Left lung (tissue), 10 donors: ENCODE data around the gene C22orf42. TPM values are rescaled to one million over a fixed set of nuclear protein-coding genes. Genes with fewer than 3 reads are reported as not detected.
"Not testable (repeated sequence)": the region's sequence is repeated elsewhere in the genome, so short reads cannot be mapped to it uniquely, and the experiment has no call there.

Source experiments
- ATAC-seq: fragments of 200-7000 bp; cut with Tn5 transposase; one replicate; pipeline ENCODE4 v1.9.1; 2020; ENCODE audit warnings: moderate library complexity
- DNase-seq, 4 donors: peaks; one replicate each; pipeline ENCODE4 v3.0.0-alpha.2; 2013 to 2020
- H3K27ac ChIP-seq, 2 donors: fragments of 200-600 bp; sonication (generic) in 1 of 2; one replicate each; pipeline versions ENCODE4 v1.5.0 to v1.8.0; 2020 to 2021
- H3K27me3 ChIP-seq, 2 donors: fragments of 200-600 bp; sonication (generic) in 1 of 2; one replicate each; pipeline versions ENCODE4 v1.5.0 to v1.8.0; 2020 to 2021
- H3K36me3 ChIP-seq, 2 donors: fragments of 200-600 bp; sonication (generic) in 1 of 2; one replicate each; pipeline versions ENCODE4 v1.5.0 to v1.8.0; 2020 to 2021
- H3K4me1 ChIP-seq, 2 donors: fragments of 200-600 bp; one replicate each; pipeline ENCODE4 v1.8.0; 2021
- H3K4me3 ChIP-seq, 2 donors: fragments of 200-600 bp; sonication (generic) in 1 of 2; one replicate each; pipeline versions ENCODE4 v1.5.0 to v1.8.0; 2020 to 2021; ENCODE audit warnings: mild to moderate bottlenecking in 1 of 2
- H3K9me3 ChIP-seq, 2 donors: fragments of 200-600 bp; sonication (generic) in 1 of 2; one replicate each; pipeline versions ENCODE4 v1.5.0 to v1.8.0; 2020 to 2021
- intact Hi-C, 2 donors: fragments of 100-400 bp; cut with DNase I; formaldehyde crosslinking; loops; one replicate each; pipeline versions ENCODE4 v1.11.2 to v1.14.2; 2022
- polyA plus RNA-seq, 6 donors: library from polyadenylated mRNA; unstranded; fragments of 120-200 nt; gene quantifications; one replicate each; pipeline ENCODE4 v1.2.1, GENCODE V29; 2013; ENCODE audit not compliant: insufficient read length in 6 of 6
- total RNA-seq, 2 donors: library from RNA; stranded (reverse); fragmentation: NEBNext Ultra II Directional; extraction: Animal tissue kit (Norgen Biotek cat#: 25700); gene quantifications; one replicate each; pipeline ENCODE4 v1.2.1, GENCODE V29; 2021
- TF ChIP-seq, protein P1 (sequence below), 2 donors: fragments of 200-600 bp; sonication (generic) in 1 of 2; IDR thresholded peaks; one replicate each; pipeline versions ENCODE4 v1.5.0 to v1.8.0; 2021; ENCODE audit warnings: antibody characterized with exemption in 2 of 2
- donor health status: DM: no; HTN: yes; CAD: no.
- donor health status: DM: no; HTN: no; CAD: no.

C22orf42 gene
- total and polyA plus RNA-seq, 8 donors = 0.35 TPM; not detected in 7

DNA sequence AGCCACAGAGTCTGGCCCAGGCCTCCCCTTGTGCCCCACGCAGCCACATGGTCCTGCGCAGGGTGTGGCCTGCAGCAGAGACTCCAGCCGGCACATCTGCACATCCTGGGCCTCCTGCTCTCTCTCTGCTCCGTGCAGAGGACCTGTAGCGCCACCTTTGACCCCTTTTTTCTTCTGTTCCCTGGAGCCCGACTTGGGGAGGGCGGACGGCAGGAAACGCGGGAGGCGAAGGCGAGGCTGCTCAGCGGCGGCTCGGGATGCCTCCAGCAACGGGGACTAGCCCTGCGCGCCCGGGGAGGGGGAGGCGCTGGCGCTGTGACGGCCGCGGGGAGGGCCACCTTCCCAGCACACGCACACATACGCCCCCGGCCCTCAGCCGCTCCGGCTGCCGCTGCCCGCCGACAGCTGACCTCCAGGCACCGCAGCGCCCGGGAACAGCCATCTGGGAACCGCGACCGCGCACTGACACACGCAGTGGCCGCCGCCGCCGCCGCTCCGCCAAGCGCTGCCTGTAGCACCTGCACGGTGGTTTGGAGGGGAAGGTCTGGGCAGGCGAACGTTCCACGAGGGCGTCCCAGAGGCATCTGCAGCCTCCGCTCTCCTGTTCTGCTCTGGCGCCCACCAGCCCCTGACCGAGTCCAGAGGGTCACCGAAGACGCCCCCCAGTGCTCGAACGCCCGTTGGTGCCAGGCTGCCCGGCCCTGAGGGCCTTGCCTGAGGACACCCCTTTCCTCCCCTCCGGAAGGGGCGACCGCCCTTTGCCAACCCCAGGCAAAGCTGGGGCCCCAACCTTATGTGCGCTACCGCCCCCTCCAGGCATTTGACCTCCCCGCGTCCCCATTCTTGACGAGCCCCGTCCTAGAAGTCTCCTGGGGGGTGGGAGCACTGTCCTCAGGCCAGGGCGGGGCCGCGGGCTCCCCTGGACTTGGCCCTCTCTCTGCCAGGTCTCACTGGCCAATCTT is 16.9 kb upstream of the C22orf42 start:
- ATAC-seq = no peak
- intact Hi-C loops = no loop called here

GRCh38 chr22:32175115-32175514 is 16.0 kb upstream of the C22orf42 start:
- peaks cover 0 to 3% of the 10 kb centered on the region in 2 donors for H3K4me1 ChIP-seq

More for the DNA sequence above, 16.9 kb upstream of the C22orf42 start:
- no peaks in the 10 kb centered on the region for H3K9me3 ChIP-seq
- H3K4me1 ChIP-seq = peaks cover 0 to 3% of the 10 kb centered on the region in 2 donors
- H3K4me3 ChIP-seq = no peak overlapping the region
- peaks cover 26 to 57% of the 10 kb centered on the region in 2 donors for H3K27me3 ChIP-seq
- TF ChIP-seq, protein P1, sequence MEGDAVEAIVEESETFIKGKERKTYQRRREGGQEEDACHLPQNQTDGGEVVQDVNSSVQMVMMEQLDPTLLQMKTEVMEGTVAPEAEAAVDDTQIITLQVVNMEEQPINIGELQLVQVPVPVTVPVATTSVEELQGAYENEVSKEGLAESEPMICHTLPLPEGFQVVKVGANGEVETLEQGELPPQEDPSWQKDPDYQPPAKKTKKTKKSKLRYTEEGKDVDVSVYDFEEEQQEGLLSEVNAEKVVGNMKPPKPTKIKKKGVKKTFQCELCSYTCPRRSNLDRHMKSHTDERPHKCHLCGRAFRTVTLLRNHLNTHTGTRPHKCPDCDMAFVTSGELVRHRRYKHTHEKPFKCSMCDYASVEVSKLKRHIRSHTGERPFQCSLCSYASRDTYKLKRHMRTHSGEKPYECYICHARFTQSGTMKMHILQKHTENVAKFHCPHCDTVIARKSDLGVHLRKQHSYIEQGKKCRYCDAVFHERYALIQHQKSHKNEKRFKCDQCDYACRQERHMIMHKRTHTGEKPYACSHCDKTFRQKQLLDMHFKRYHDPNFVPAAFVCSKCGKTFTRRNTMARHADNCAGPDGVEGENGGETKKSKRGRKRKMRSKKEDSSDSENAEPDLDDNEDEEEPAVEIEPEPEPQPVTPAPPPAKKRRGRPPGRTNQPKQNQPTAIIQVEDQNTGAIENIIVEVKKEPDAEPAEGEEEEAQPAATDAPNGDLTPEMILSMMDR (IDR thresholded peaks at IDR 0.05) = no peak
- H3K27ac ChIP-seq = no peak overlapping the region
- H3K36me3 ChIP-seq = no peaks in the 10 kb centered on the region
- DNase-seq = no peak

DNA sequence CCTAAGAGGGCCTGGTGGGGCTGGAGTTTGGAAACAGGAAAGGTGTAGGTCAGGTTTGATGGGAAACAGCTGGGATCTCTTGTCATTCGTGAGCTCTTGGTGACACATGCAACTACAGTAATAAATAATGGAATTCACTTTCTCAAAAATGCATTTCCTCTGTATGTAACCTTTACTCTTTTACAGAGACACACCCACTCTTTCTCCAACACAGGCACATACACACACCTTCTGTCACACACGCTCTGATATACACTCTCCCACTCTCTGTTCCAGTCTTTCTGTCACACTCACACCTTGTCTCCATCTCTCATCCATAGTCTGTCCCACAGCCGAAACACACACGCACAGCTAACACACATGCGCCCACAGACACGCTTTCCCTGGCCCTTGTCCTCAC is 6.6 kb upstream of the C22orf42 start:
- H3K9me3 ChIP-seq = no peaks in the 10 kb centered on the region
- no peaks in the 10 kb centered on the region for H3K4me1 ChIP-seq
- H3K27ac ChIP-seq = no peak overlapping the region
- DNase-seq = no peak
- no peaks in the 10 kb centered on the region for H3K36me3 ChIP-seq
- no peak overlapping the region for H3K4me3 ChIP-seq
- H3K27me3 ChIP-seq = no peaks in the 10 kb centered on the region
- TF ChIP-seq, protein P1 (IDR thresholded peaks at IDR 0.05) = no peak
- intact Hi-C loops = no loop called here
- no peak for ATAC-seq

More at GRCh38 chr22:32175115-32175514, 16.0 kb upstream of the C22orf42 start:
- ATAC-seq (no peak), DNase-seq (no peak)
- H3K36me3 ChIP-seq = no peaks in the 10 kb centered on the region
- intact Hi-C loops = no loop called here
- H3K9me3 ChIP-seq = no peaks in the 10 kb centered on the region
- TF ChIP-seq, protein P1 (IDR thresholded peaks at IDR 0.05) = no peak
- H3K27me3 ChIP-seq = peaks cover 26 to 57% of the 10 kb centered on the region in 2 donors
- no peak overlapping the region for H3K4me3 ChIP-seq
- no peak overlapping the region for H3K27ac ChIP-seq

GRCh38 chr22:32164075-32164860 is 5.2 kb upstream of the C22orf42 start:
- DNase-seq = no peak
- H3K27ac ChIP-seq = no peak overlapping the region
- peak; percentile 17 for ATAC-seq
- intact Hi-C loops = no loop called here
- peaks cover 0 to 3% of the 10 kb centered on the region in 2 donors for H3K27me3 ChIP-seq
- TF ChIP-seq, protein P1 (IDR thresholded peaks at IDR 0.05) = no peak
- no peaks in the 10 kb centered on the region for H3K36me3 ChIP-seq
- no peak overlapping the region for H3K4me3 ChIP-seq
- H3K9me3 ChIP-seq = no peaks in the 10 kb centered on the region
- no peaks in the 10 kb centered on the region for H3K4me1 ChIP-seq

- H3K4me3 ChIP-seq, H3K9me3 ChIP-seq, DNase-seq, intact Hi-C loops, H3K27me3 ChIP-seq, ATAC-seq, H3K4me1 ChIP-seq, H3K36me3 ChIP-seq, H3K27ac ChIP-seq: not testable (repeated sequence)
Measured at GRCh38 chr22:32160411-32160810, 1.3 kb upstream of the C22orf42 start.

DNA sequence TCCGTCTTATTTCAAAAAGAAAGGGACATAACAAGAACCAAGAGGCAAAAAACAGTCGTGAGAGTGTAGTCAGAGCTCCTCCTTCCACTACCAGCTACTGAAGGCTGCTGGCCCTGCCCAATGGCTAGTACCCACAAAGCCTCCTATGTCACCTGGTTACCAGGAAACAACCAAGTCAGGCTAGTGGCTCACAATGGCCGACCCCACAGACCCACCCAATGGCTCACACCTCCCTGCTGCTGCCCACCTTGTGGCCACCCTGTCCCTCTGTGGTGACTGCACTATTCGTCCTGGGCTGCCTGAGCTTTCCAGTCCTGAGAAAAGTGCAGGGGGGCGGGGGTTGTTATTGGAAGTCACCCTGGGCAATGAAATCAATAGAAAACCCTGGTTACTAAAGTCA is 1.5 kb downstream of the C22orf42 start:
- H3K27me3 ChIP-seq, H3K9me3 ChIP-seq, intact Hi-C loops, DNase-seq, H3K4me3 ChIP-seq, H3K4me1 ChIP-seq, H3K36me3 ChIP-seq, H3K27ac ChIP-seq, ATAC-seq: not testable (repeated sequence)

DNA sequence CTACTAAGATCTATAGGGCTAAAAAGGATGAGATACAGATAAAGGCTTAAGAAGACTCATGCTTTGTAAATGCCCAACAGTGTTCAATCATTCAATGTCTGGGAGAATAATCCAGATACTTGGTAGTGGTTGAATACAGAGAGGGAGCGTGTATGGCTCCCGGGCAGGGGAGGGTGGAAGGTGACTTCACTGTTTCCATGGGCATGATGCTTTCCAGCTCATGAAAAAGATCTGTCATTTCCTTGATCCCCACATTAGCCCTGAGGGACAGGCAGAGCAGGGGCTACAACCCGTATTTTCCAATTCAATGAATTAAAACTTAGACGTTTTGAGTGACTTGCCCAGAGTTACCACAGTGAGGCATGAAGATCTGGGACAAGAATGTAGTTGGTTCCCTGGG is 4.4 kb downstream of the C22orf42 start:
- H3K27me3 ChIP-seq, DNase-seq, H3K27ac ChIP-seq, H3K9me3 ChIP-seq, H3K36me3 ChIP-seq, intact Hi-C loops, H3K4me3 ChIP-seq, ATAC-seq, H3K4me1 ChIP-seq: not testable (repeated sequence)

DNA sequence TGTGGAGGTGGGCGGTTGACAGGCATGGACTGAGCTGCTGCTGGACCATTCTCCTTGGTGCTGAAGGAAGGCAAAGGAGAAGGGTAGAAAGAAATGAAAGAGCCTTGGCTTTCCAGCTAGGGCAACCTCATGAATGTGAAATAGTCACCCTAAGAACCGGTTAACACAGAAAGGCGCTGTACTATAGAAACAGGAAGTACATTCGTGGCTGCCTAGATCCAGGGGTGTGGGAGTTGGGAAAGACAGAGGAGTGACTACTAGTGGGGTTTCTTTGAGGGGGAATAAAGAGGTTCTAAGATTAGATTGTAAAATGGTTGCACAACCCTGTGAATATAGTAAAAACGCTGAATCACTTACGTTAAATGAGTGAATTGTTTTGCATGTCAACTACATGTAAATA is 7.5 kb downstream of the C22orf42 start:
- H3K4me1 ChIP-seq, intact Hi-C loops, H3K27me3 ChIP-seq, H3K9me3 ChIP-seq, ATAC-seq, H3K36me3 ChIP-seq, H3K4me3 ChIP-seq, DNase-seq, H3K27ac ChIP-seq: not testable (repeated sequence)
